ENCODE results near the gene WBP11.

Gene WBP11

DNA sequence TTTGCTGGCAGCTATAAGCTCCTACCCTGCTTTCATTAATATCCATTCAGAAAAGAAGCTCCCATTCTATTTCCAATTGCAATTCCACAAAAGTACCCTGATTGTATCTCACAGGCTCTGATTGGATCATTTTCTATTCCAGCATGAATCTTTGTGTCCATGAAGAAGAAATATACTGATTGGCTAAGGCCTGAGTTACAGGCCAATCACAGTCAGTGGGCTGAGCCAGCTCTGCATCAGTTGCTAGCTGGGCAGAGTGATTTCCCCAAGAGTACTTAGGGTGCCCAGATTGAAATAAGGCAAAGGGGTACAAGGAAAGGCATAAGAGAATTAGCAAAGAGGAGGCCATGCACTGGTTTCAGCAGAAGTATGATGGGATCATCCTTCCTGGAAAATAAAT, 25.6 kb upstream of the WBP11 start:
- no peaks in the 10 kb centered on the region for H3K79me2 ChIP-seq (ENCODE audit: insufficient read depth, low read length)
- no peaks in the 10 kb centered on the region for H3K27me3 ChIP-seq (ENCODE audit: low read length)
- no peaks in the 10 kb centered on the region for H3F3A ChIP-seq (ENCODE audit: insufficient read depth)
- H3K4me2 ChIP-seq (ENCODE audit: low read depth, low read length, poor library complexity, severe bottlenecking) = no peak overlapping the region
- H3K9me2 ChIP-seq (replicated peaks; ENCODE audit: insufficient read depth, low read length) = no peaks in the 10 kb centered on the region
- TF ChIP-seq, protein P1, sequence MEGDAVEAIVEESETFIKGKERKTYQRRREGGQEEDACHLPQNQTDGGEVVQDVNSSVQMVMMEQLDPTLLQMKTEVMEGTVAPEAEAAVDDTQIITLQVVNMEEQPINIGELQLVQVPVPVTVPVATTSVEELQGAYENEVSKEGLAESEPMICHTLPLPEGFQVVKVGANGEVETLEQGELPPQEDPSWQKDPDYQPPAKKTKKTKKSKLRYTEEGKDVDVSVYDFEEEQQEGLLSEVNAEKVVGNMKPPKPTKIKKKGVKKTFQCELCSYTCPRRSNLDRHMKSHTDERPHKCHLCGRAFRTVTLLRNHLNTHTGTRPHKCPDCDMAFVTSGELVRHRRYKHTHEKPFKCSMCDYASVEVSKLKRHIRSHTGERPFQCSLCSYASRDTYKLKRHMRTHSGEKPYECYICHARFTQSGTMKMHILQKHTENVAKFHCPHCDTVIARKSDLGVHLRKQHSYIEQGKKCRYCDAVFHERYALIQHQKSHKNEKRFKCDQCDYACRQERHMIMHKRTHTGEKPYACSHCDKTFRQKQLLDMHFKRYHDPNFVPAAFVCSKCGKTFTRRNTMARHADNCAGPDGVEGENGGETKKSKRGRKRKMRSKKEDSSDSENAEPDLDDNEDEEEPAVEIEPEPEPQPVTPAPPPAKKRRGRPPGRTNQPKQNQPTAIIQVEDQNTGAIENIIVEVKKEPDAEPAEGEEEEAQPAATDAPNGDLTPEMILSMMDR (IDR thresholded peaks at IDR 0.05; ENCODE audit: insufficient read depth, low read length, poor library complexity, severe bottlenecking) = no peak
- no peak for TF ChIP-seq EZH2phosphoT487 (conservative IDR thresholded peaks at IDR 0.05; ENCODE audit: low read length)
- H3K9me3 ChIP-seq (ENCODE audit: insufficient read depth, low read length) = no peaks in the 10 kb centered on the region
- no peak overlapping the region for H3K9ac ChIP-seq (ENCODE audit: low read length)
- H3K36me3 ChIP-seq (ENCODE audit: low read length) = no peaks in the 10 kb centered on the region
- no peak overlapping the region for H2AFZ ChIP-seq (ENCODE audit: low read depth, low read length, severe bottlenecking)
- no peak overlapping the region for H3K4me3 ChIP-seq (ENCODE audit: insufficient read depth, low read length, poor library complexity, severe bottlenecking)
- H3K27ac ChIP-seq (ENCODE audit: low read depth, low read length) = no peak overlapping the region
- H4K20me1 ChIP-seq (ENCODE audit: low read depth, low read length) = no peaks in the 10 kb centered on the region

DNA sequence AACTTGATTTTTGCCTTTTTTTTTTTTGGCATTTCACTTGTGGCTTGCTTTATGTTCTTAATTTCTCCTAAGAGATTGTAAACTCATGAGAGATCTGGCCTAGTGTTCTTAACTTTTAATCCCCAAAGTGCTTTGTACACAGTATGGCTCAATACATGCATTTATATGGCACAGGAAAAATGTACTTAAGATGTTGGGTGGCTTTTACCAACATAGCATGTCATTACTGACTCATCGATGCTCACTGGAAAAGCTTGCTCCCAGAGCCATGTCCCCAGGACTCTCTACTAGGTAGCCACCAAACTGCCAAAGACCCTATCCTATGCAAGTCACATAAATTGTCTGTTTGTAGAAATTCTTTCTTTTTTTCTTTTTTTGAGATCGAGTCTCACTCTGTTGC, 23.8 kb upstream of the WBP11 start:
- Histone ChIP-seq H3K36me3 (ENCODE audit: low read length) (no peaks in the 10 kb centered on the region), H3K9me2 (replicated peaks; ENCODE audit: insufficient read depth, low read length) (no peaks in the 10 kb centered on the region), H3K27ac (ENCODE audit: low read depth, low read length) (no peak overlapping the region), H2AFZ (ENCODE audit: low read depth, low read length, severe bottlenecking) (no peak overlapping the region), H3K9ac (ENCODE audit: low read length) (no peak overlapping the region), H3K27me3 (ENCODE audit: low read length) (no peaks in the 10 kb centered on the region), H3K79me2 (ENCODE audit: insufficient read depth, low read length) (no peaks in the 10 kb centered on the region), H3K4me3 (ENCODE audit: insufficient read depth, low read length, poor library complexity, severe bottlenecking) (no peak overlapping the region), H3F3A (ENCODE audit: insufficient read depth) (no peaks in the 10 kb centered on the region), H3K9me3 (ENCODE audit: insufficient read depth, low read length) (no peaks in the 10 kb centered on the region), H3K4me2 (ENCODE audit: low read depth, low read length, poor library complexity, severe bottlenecking) (no peak overlapping the region), H4K20me1 (ENCODE audit: low read depth, low read length) (no peaks in the 10 kb centered on the region)
- no peak for TF ChIP-seq EZH2phosphoT487 (conservative IDR thresholded peaks at IDR 0.05; ENCODE audit: low read length)
- TF ChIP-seq, protein P1 (IDR thresholded peaks at IDR 0.05; ENCODE audit: insufficient read depth, low read length, poor library complexity, severe bottlenecking) = no peak

DNA sequence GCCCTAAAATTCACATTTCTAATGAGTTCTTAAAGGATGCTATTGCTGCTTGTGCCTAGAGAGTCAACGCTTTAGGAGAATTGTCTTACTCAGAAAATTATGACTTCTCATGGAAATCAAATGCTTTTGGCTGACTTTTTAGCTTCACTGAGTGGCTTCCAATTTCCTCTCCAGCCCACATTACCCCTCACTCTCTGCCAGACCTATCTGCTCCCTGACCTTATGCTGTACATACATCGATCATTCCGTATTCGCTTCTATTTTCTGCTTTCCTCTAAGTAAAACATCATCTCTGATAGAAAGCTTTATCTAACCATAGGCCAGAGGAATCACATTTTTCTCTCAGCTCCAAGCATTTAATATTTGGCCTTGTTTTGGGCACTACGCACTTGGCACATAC, 23.2 kb upstream of the WBP11 start:
- Histone ChIP-seq H3K9me3 (ENCODE audit: insufficient read depth, low read length) (no peaks in the 10 kb centered on the region), H3K27me3 (ENCODE audit: low read length) (no peaks in the 10 kb centered on the region), H3K36me3 (ENCODE audit: low read length) (no peaks in the 10 kb centered on the region), H2AFZ (ENCODE audit: low read depth, low read length, severe bottlenecking) (no peak overlapping the region), H3K27ac (ENCODE audit: low read depth, low read length) (no peak overlapping the region), H3K4me2 (ENCODE audit: low read depth, low read length, poor library complexity, severe bottlenecking) (no peak overlapping the region), H3F3A (ENCODE audit: insufficient read depth) (no peaks in the 10 kb centered on the region), H3K4me3 (ENCODE audit: insufficient read depth, low read length, poor library complexity, severe bottlenecking) (no peak overlapping the region), H4K20me1 (ENCODE audit: low read depth, low read length) (no peaks in the 10 kb centered on the region), H3K9ac (ENCODE audit: low read length) (no peak overlapping the region), H3K9me2 (replicated peaks; ENCODE audit: insufficient read depth, low read length) (no peaks in the 10 kb centered on the region), H3K79me2 (ENCODE audit: insufficient read depth, low read length) (no peaks in the 10 kb centered on the region)
- TF ChIP-seq EZH2phosphoT487 (conservative IDR thresholded peaks at IDR 0.05; ENCODE audit: low read length) = no peak
- TF ChIP-seq, protein P1 (IDR thresholded peaks at IDR 0.05; ENCODE audit: insufficient read depth, low read length, poor library complexity, severe bottlenecking) = no peak
